GM12874 (cell line): ENCODE measurements around the gene NCK1.

Source experiments
- TF ChIP-seq, protein P1 (sequence below): IDR thresholded peaks from 2 replicates; pipeline ENCODE4 v1.5.1; 2011; ENCODE audit warnings: low read depth, mild to moderate bottlenecking, control low read depth, low read length, moderate library complexity; ENCODE audit not compliant: insufficient read depth

NCK1 gene

DNA sequence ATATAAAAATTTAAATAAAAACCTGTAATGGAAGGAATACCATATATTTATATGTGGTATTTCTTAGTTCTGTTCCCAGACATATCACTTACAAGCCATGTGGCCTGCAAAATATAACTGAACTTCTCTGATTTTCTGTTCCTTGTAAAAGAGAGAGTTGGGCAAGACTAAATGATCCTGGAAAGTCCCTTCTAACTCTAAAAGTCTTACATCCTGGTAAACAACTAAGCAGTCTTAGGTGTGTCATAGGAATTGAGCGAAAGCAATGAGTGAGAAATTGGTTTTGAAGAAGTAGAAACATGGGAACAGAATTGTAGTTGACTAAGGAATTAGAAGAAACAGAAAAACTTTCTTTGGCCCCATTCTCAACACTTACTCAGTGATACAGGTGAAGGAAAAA is 70.5 kb downstream of the NCK1 start:
- TF ChIP-seq, protein P1, sequence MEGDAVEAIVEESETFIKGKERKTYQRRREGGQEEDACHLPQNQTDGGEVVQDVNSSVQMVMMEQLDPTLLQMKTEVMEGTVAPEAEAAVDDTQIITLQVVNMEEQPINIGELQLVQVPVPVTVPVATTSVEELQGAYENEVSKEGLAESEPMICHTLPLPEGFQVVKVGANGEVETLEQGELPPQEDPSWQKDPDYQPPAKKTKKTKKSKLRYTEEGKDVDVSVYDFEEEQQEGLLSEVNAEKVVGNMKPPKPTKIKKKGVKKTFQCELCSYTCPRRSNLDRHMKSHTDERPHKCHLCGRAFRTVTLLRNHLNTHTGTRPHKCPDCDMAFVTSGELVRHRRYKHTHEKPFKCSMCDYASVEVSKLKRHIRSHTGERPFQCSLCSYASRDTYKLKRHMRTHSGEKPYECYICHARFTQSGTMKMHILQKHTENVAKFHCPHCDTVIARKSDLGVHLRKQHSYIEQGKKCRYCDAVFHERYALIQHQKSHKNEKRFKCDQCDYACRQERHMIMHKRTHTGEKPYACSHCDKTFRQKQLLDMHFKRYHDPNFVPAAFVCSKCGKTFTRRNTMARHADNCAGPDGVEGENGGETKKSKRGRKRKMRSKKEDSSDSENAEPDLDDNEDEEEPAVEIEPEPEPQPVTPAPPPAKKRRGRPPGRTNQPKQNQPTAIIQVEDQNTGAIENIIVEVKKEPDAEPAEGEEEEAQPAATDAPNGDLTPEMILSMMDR = no peak

GRCh38 chr3:136932978-136933772 is 71.2 kb downstream of the NCK1 start:
- TF ChIP-seq, protein P1 = no peak

DNA sequence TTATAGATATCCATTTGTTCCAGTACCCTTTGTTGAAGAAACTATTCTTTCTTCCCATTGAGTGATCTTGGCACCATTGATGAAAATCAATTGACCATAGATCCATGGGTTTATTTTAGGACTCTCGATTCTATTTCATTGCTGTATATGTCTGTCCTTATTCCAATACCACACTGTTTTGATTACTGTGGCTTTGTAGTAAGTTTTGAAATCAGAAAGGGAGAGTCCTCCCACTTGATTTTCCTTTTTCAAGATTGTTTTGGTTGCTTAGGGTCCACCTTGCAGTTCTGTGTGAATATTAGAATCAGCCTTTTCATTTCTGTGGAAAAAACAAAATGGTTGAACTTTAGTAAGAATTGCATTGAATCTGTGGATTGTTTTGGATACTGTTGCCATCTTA is 75.2 kb downstream of the NCK1 start:
- TF ChIP-seq, protein P1 = no peak

GRCh38 chr3:136937851-136938250 is 75.8 kb downstream of the NCK1 start:
- TF ChIP-seq, protein P1 = no peak

- TF ChIP-seq, protein P1 = no peak
Observed at GRCh38 chr3:136938334-136938733, 76.3 kb downstream of the NCK1 start.

DNA sequence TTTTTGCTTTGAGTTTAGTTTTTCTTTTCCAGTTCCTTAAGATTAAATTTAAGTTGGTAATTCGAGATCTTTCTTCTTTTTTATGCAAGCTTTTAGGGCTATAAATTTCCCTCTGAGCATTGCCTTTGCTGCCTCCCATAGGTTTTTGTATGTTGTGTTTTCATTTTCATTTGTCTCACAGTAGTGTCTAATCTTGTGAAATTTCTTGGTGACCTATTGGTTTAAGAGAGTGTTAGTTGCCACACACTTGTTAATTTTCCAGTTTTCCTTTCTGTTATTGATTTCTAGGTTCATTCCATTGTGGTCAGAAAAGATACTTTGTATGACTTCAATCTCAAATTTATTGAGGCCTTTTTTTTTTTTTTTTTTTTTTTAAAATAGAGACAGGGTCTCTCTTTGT is 77.5 kb downstream of the NCK1 start:
- TF ChIP-seq, protein P1 = no peak

DNA sequence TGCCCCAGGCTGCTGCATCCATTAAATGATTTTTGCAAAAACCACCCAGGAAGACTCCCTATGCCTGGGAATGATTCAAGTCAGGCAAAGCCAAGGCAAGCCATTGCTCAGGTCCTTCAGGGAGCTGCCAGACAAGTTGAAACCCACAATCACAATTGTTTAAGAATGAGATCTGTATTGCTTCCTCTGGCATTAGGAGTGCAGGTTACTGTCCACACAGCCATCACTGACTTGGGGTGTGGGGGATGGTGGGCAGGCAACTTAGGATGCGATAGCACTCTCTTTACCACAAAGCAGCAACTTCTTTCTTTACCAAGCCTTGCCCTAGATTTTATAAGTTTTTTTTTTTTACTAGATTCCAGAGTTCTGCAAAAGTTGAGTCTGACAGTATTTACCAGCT is 80.8 kb downstream of the NCK1 start:
- TF ChIP-seq, protein P1 = no peak

DNA sequence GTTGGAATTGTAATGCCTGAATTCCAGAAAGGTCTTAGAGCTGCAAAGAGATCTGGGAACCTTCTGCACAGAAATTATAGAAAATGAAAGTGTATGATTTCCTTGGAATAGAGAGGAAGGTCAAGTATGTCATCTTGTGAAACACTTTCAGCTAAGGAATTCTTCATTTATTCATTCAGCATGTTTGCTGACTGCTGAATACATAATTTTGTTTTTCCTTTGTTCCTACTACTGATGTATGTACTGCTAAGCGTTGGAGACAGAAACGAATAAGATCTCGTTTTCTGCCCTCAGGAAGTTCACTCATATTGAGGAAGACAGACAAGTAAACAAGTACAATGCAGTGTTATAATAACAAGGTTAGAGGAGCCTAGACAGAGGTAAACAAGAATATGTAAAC is 81.4 kb downstream of the NCK1 start:
- TF ChIP-seq, protein P1 = no peak
